Activated naive CD4-positive, alpha-beta T cell treated with anti-CD3 and anti-CD28 coated beads, Interleukin-2, amount 50 U/mL, for 24 hours (primary cell): ENCODE results near the gene MPP4.

Experiments
- H3K27ac Mint-ChIP-seq: one replicate; pipeline ENCODE4 v1.8.0; 2021; ENCODE audit warnings: mild to moderate bottlenecking, mixed read lengths
- H3K27me3 Mint-ChIP-seq: one replicate; pipeline ENCODE4 v1.8.0; 2021; ENCODE audit warnings: mixed read lengths
- H3K36me3 Mint-ChIP-seq: one replicate; pipeline ENCODE4 v1.8.0; 2021; ENCODE audit warnings: mixed read lengths
- H3K4me1 Mint-ChIP-seq: one replicate; pipeline ENCODE4 v1.8.0; 2021; ENCODE audit warnings: mixed read lengths
- H3K4me3 Mint-ChIP-seq: one replicate; pipeline ENCODE4 v1.8.0; 2021; ENCODE audit warnings: mild to moderate bottlenecking, mixed read lengths
- H3K9me3 Mint-ChIP-seq: one replicate; pipeline ENCODE4 v1.8.0; 2021; ENCODE audit warnings: mixed read lengths

Gene MPP4

DNA sequence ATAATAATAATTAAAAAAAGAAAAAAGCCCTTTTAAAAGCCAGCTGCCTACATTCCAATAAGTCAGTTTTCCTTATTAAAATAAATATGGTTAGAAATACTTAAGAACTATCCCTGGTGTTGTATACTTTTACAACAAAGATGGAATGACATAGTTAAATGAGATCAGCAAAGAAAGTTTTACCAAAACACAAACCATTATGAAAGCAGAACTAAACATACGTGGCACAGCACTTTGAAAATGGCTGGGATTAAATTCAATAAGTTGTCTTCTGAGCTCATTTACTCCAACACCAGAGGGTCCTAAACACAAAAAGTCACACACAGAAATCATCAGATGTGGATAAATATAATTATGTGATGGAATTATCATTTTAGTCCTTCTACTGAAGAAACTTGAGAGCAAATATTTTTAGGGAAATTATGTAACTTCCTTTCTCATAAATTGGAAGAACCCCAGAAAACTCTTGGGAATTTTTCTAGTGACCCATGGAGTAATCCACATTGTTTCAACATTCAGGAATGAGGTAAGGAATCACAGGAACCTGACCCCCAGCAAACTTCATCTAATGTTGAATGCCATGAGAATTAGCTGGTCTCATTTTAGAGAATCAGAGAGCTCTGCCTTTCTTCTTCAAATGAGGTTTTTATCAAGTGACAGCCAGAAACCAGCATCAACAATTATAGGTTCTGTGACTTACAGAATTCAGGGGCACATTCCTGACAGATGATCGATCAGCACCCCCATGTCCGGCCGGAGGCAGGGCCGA is 43.6 kb downstream of the MPP4 start:
- H3K4me1 Mint-ChIP-seq: no peaks in the 10 kb centered on the region
- no peak overlapping the region for H3K27ac Mint-ChIP-seq
- no peaks in the 10 kb centered on the region for H3K27me3 Mint-ChIP-seq
- no peaks in the 10 kb centered on the region for H3K36me3 Mint-ChIP-seq
- H3K9me3 Mint-ChIP-seq: no peaks in the 10 kb centered on the region
- H3K4me3 Mint-ChIP-seq: no peak overlapping the region

DNA sequence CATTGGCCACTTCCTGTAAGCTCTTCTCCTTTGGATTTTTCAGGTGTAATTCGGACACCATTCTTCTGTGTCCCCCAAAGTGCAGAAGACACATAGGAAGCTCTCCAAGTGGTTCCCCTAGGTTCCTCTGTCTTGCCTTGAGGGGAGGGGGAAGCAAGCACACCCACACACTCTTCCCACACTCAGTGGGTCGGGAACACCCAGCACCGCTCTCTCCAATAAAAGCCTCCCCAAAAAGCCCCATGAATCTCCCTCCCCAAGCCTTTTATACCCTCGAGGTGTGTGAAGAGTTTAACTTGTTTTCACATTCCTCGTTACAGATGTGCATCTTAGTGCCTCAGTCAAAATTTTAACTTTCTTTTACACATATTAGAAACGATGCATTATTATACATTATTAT is 45.2 kb downstream of the MPP4 start:
- Mint-ChIP-seq H3K4me3 (no peak overlapping the region), H3K27ac (peak overlapping the region; percentile 33), H3K4me1 (no peaks in the 10 kb centered on the region), H3K9me3 (no peaks in the 10 kb centered on the region), H3K36me3 (no peaks in the 10 kb centered on the region), H3K27me3 (no peaks in the 10 kb centered on the region)

DNA sequence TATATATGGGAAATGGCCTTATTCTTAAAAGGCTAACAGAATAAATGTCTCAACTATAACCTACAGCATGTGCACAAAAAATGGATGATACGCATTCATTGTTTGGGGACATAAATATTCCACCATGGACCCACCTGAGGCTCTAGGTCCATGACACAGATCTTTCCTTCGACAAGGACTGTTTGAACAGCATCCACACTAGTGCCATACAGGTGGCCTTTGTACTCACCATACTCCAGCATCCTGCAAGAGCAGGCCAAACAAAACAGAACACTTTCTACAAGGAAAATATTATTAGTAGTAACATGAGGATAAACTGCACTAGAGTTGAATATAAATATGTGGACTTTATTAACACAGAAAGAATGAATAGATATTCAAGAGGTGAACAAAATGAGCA is 49.0 kb downstream of the MPP4 start:
- H3K27ac Mint-ChIP-seq: no peak overlapping the region
- no peaks in the 10 kb centered on the region for H3K27me3 Mint-ChIP-seq
- no peak overlapping the region for H3K4me3 Mint-ChIP-seq
- no peaks in the 10 kb centered on the region for H3K9me3 Mint-ChIP-seq
- no peaks in the 10 kb centered on the region for H3K36me3 Mint-ChIP-seq
- H3K4me1 Mint-ChIP-seq: no peaks in the 10 kb centered on the region

DNA sequence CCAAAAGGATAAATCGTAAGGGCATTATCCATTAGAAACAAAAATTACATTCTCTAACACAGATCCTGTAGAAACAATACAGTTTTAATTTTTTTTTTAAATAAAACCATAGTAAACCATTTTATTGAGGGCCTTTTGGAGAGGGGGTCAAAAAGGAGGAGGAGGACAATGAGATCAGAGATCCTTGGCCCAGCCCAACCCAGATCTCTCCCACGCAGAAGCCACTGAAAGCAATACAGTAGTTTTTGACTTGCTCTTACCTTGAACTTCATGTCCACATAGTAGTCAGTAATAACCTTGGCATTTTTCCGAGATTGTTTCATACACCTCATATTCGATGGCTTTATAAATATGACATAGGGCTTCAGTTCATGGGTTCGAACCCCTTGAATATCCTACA is 51.0 kb downstream of the MPP4 start:
- peaks cover 5% of the 10 kb centered on the region for H3K4me1 Mint-ChIP-seq
- no peaks in the 10 kb centered on the region for H3K27me3 Mint-ChIP-seq
- no peaks in the 10 kb centered on the region for H3K36me3 Mint-ChIP-seq
- no peaks in the 10 kb centered on the region for H3K9me3 Mint-ChIP-seq
- H3K4me3 Mint-ChIP-seq: no peak overlapping the region
- no peak overlapping the region for H3K27ac Mint-ChIP-seq

DNA sequence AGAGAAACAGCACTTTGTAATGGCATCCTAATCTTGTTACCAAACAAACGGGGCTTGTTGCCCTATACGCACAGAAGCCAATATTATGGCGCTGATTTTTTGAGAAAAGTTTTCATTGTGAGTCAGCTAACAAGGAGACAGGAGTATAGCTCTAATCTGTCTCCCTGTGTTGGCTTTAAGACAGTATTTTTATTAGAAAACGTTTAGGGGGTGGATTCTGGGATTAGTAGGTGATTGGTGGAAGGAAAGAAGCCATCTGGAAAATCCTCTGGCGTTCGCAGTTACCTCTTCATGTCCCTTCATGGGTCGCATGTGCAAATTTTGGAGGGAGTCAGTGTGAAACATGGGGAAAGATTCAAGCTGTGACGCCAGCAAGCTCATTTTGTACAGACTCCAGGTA is 54.4 kb downstream of the MPP4 start:
- Mint-ChIP-seq H3K4me1 (peaks cover 5% of the 10 kb centered on the region), H3K4me3 (peak overlapping the region; percentile 23), H3K36me3 (no peaks in the 10 kb centered on the region), H3K9me3 (no peaks in the 10 kb centered on the region), H3K27ac (no peak overlapping the region), H3K27me3 (no peaks in the 10 kb centered on the region)

DNA sequence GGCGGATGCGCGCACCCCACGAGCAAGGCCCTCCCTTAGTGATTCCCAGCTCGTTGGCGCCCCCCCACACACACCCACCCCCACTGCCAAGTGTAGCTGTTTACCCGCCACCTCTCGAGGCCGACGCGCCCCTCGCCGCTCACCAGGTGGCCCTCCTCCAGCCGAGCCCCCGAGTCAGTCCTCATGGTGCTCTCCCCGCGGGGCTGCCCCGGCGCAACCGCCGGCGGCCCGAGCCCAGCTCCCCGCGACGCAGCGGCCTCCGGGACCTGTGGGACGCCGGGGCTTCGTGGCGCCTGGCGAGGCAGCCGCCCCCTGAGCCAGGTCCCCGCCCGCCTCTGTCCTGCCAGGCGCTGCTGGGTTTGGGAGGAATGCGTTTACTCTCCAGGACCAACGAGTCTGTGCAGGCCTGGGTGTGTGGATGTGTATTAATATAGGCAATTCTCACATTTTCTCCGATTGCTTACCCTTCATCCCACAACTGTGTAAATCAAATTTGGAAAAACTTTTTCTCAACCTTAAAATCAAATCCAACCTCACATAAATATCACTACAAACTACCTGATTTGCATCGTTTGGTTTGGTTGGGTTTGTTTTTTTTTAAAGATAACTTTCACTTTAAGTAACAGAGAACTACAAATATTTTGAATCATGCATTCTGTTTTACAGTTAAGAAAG is 55.1 kb downstream of the MPP4 start, which contains the start of gene TMEM237:
TSS of gene TMEM237 (minus strand) at position 288 of the 675 bp plus-strand sequence. CDS start at position 185, 103 bp downstream.
- no peaks in the 10 kb centered on the region for H3K9me3 Mint-ChIP-seq
- H3K27ac Mint-ChIP-seq: peak within 1 kb of the TSS; percentile 88
- no peaks in the 10 kb centered on the region for H3K27me3 Mint-ChIP-seq
- peaks cover 5% of the 10 kb centered on the region for H3K4me1 Mint-ChIP-seq
- H3K4me3 Mint-ChIP-seq: peak within 1 kb of the TSS; percentile 84
- H3K36me3 Mint-ChIP-seq: no peaks in the 10 kb centered on the region

DNA sequence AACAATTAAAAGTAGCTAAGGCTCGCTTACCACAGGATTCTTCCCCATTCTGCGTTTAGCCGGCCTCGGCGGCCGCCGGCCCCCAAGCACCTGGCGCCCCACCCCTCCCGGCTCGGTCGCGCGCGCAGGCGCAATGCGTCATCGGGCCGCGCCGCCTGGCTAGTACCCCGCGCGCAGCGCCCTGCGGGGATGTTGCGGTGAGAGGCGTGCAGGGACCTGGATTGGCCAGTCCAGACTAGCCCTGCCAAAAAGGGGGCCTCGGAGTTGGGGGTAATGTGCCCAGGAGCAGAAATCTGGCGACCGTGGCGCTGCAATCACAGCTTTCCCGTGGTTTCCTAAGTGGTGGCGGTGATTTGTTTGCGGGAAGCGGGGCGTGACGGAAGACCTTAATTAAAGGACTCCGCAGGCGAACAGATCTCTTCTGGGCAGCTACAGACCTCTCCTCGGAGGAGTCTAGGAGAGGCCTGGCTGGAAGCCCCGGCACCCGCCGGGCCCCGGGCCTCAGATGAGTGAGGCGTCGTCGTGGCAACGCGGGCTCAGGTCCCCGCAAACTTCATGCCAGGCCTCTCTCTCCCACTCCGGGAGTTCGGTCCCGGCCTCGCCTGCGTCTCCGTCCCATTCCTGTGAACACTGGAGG is 55.7 kb downstream of the MPP4 start:
- H3K4me3 Mint-ChIP-seq: peak overlapping the region; percentile 84
- H3K9me3 Mint-ChIP-seq: no peaks in the 10 kb centered on the region
- H3K27me3 Mint-ChIP-seq: no peaks in the 10 kb centered on the region
- peak overlapping the region; percentile 79 for H3K27ac Mint-ChIP-seq
- H3K36me3 Mint-ChIP-seq: no peaks in the 10 kb centered on the region
- peaks cover 5% of the 10 kb centered on the region for H3K4me1 Mint-ChIP-seq

DNA sequence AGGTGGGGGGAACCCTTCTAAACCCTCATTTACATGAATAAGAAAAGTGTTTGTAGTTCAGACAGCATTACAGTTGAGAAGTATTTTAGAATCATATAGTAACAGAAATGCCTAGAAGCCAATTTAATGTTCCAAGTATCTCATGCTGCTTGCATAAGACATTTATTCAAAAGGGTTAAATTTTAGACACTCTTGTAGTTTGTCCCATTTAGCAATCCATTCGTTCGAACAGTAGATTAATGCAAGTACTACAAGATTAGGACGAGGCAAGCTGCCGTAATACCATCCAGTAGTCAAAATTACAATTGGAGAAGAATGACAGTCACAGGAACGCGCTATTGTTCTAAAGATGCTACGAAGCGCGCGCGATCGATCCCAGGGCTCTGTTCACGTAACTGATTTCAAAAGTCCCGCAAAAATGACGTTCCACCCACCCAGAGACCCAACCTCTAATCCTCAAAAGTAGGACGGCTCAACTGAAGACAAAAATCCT is 56.3 kb downstream of the MPP4 start:
- Mint-ChIP-seq H3K27me3 (no peaks in the 10 kb centered on the region), H3K4me1 (peaks cover 5% of the 10 kb centered on the region), H3K4me3 (peak overlapping the region; percentile 84), H3K27ac (peak overlapping the region; percentile 79), H3K9me3 (no peaks in the 10 kb centered on the region), H3K36me3 (no peaks in the 10 kb centered on the region)

DNA sequence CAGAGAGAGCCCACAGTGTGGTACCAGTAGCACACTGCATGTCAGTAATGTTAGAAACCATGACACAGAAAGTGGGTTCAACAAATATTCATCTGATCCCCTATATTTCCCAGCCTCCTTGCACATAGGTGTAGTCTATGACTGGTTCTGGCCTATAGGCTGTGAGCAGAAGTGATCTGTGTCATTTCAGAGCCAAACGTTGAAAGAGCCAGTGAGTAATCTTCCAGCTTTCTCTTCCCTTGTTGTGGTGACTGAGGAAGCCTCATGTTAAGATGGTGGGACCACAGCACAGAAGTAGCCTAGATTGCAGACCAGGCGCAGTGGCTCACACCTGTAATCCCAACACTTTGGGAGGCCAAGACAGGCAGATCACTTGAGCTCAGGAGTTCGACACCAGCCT is 59.2 kb downstream of the MPP4 start:
- Mint-ChIP-seq H3K4me1 (peaks cover 5% of the 10 kb centered on the region), H3K4me3 (no peak overlapping the region), H3K27ac (no peak overlapping the region), H3K27me3 (no peaks in the 10 kb centered on the region), H3K36me3 (peaks cover 8% of the 10 kb centered on the region), H3K9me3 (no peaks in the 10 kb centered on the region)

DNA sequence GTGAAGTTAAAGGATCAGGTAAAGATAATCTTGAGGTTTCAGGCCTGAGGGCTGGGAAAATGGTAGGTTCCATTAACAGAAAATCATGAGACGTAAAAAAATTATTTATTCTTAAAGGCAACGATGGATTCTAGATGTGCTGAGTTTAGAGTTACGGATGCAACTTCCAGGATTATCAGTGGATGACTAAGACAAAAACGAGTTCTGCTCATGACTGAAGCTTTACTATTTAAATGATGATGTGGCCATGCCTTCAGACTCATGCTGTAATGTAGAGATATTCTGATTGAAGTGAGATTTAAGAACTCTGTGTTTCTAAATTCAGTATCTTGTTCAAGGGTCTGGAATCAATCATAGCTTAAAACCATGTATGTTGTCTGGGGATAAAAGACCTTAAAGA is 60.1 kb downstream of the MPP4 start:
- no peaks in the 10 kb centered on the region for H3K9me3 Mint-ChIP-seq
- no peaks in the 10 kb centered on the region for H3K27me3 Mint-ChIP-seq
- H3K4me3 Mint-ChIP-seq: no peak overlapping the region
- H3K4me1 Mint-ChIP-seq: no peaks in the 10 kb centered on the region
- H3K36me3 Mint-ChIP-seq: peaks cover 8% of the 10 kb centered on the region
- H3K27ac Mint-ChIP-seq: no peak overlapping the region

DNA sequence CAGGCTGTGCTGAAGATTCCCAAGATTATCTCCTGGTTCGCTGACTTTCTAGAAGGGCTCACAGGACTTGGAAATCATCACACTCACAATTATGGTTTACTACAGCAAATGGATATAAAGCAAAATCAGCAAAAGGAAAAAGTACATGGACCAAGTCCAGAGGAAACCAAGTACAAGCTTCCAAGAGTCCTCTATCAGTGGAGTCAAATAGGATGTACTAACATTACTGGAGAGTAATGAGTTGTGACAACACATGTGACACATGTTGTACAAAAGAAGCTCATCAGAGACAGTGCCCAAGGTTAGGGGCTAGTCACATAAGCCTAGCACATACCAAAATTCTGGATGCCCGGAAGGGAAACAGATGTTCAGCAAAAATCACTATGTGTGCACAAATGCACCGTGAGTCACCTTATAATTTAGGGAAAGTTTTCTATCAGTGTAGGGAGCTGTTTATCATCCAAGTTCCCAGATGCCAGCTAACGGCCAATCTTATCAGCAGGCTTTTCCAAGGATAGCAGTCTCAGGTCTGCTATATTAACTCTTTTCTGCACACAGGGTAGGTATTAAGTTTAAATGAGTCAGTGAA is 64.7 kb downstream of the MPP4 start:
- no peaks in the 10 kb centered on the region for H3K4me1 Mint-ChIP-seq
- H3K27me3 Mint-ChIP-seq: no peaks in the 10 kb centered on the region
- H3K36me3 Mint-ChIP-seq: peaks cover 16% of the 10 kb centered on the region
- H3K4me3 Mint-ChIP-seq: no peak overlapping the region
- H3K27ac Mint-ChIP-seq: no peak overlapping the region
- no peaks in the 10 kb centered on the region for H3K9me3 Mint-ChIP-seq

DNA sequence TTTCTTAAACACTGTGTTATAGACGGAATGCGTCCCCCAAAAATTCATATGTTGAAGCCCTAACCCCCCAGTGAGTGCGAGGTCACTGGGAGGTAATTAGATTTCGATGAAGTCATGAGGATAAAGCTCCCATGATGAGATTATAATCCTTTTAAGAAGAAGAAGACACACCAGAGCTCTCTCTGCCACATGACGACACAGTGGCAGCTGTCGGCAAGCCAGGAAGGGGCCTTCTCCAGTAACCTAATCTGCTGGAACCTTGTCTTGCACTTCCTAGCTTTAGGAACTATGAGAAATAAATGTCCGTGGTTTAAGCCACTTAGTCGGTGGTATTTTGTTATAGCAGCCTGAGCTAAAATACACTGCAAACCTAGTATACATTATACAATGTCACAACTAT is 67.4 kb downstream of the MPP4 start:
- H3K4me3 Mint-ChIP-seq: no peak overlapping the region
- no peaks in the 10 kb centered on the region for H3K4me1 Mint-ChIP-seq
- no peak overlapping the region for H3K27ac Mint-ChIP-seq
- no peaks in the 10 kb centered on the region for H3K9me3 Mint-ChIP-seq
- H3K27me3 Mint-ChIP-seq: no peaks in the 10 kb centered on the region
- peaks cover 14% of the 10 kb centered on the region for H3K36me3 Mint-ChIP-seq

DNA sequence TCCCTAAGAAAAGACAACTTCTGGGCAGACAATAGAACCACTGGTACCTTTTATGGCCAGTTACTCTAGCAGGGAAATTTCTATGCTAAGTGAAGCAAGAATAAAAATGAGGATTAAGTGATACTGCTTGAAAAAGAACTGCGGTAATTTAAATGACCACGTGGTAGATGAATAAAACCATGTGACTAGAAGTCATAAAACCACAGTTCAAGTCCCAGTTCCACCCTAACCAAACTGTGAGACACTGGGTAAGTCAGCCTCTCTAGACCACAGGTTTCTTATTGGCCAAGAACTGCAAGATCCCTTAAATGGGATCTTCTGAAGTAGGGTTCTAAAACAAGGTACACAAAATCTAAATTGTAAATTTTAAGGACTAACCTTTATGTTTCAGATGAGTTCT is 67.9 kb downstream of the MPP4 start:
- Mint-ChIP-seq H3K4me1 (no peaks in the 10 kb centered on the region), H3K4me3 (no peak overlapping the region), H3K27ac (no peak overlapping the region), H3K36me3 (peaks cover 14% of the 10 kb centered on the region), H3K9me3 (no peaks in the 10 kb centered on the region), H3K27me3 (no peaks in the 10 kb centered on the region)

DNA sequence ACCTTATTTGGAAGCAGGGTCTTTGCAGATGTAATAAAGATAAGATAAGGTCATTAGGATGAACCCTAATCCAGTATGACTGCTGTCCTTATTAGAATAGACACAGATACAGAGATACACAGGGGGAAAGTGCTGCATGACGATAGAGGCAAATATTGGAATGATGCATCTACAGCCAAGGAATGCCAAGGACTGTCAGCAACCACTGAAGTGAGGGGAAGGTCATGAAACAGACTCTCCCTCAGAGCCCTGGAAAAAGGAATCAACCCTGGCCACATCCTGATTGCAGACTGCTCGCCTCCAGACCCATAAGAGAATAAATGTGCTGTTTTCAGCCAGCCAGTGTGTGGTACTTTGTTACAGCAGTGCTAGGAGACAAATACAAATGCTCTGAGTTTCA is 69.9 kb downstream of the MPP4 start:
- no peaks in the 10 kb centered on the region for H3K4me1 Mint-ChIP-seq
- no peak overlapping the region for H3K4me3 Mint-ChIP-seq
- H3K9me3 Mint-ChIP-seq: no peaks in the 10 kb centered on the region
- H3K27me3 Mint-ChIP-seq: no peaks in the 10 kb centered on the region
- no peak overlapping the region for H3K27ac Mint-ChIP-seq
- H3K36me3 Mint-ChIP-seq: peaks cover 10% of the 10 kb centered on the region

DNA sequence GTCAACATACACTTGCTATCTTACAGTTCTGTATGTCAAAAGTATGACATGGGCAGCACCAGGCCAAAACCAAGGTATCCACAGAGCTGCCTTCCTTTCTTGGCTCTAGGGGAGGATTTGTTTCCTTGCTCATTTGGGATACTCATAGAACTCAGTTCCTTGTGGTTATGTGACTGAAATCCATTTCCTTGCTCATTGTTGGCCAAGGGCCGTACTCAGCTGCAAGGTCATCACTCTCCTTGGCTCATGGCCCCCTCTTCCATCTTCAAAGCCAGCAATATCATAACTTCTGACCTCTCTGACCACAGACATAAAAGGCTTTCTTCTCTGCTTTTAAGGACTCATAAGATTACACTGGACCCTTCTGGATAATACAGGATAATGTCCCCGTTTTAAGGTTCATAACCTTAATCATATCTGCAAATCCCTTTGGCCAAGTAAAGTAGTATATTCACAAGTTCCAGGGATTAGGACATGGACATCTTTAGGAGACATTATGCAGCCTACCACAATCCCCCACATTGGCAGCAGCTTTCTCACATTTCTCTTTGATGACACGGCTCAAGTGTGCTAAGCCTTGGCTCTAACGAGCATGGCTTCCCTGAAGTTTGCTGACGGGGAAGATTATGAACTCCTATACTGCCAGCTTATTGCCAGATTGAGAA is 76.0 kb downstream of the MPP4 start:
- H3K4me3 Mint-ChIP-seq: no peak overlapping the region
- peaks cover 2% of the 10 kb centered on the region for H3K36me3 Mint-ChIP-seq
- no peaks in the 10 kb centered on the region for H3K27me3 Mint-ChIP-seq
- H3K27ac Mint-ChIP-seq: no peak overlapping the region
- H3K9me3 Mint-ChIP-seq: no peaks in the 10 kb centered on the region
- H3K4me1 Mint-ChIP-seq: no peaks in the 10 kb centered on the region
